ENCODE results near the gene SULT1A1. TPM values are rescaled to one million over a fixed set of nuclear protein-coding genes. Genes with fewer than 3 reads are reported as not detected.
A peak's percentile ranks its signal among the peaks of the same experiment; 100 is the strongest.
"Not testable (repeated sequence)": the region's sequence is repeated elsewhere in the genome, so short reads cannot be mapped to it uniquely, and the experiment has no call there.

SULT1A1 gene
- total and polyA plus RNA-seq, 4 experiments from 2014 or later: 4.7 to 13.2 (median 9.4) TPM

DNA sequence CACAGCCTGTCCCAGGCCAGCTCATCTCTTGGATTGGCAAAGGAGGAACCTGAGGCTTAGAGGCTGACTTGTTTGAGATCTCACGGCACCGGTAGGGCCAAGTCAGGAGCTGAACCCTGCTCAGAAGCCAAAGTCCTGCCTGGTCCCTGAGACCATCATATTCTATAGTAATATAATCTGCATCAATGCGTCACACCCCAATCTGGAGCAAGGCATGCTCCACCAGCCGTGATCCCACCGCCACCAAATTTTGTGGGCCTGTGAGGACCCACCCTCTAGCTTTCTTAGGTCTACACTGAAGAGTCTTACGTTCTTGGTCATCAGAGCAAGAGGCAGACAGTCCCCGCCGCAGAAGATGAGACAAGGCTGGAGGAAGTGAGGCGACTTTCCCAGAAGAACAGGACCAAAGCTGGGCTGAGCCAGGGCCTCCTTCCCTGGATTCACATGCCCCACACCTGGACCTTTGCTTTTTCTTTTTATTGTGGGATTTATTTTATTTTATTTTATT, 2.7 kb downstream of the SULT1A1 start:
- H3K27ac Mint-ChIP-seq: peak overlapping the region in 2 of 7 donors; percentile 69 to 81
- H3K9me3 ChIP-seq (ENCODE audit: control insufficient read depth in 1 of 2, low read length in 2 of 2): no peaks in the 10 kb centered on the region
- no peak overlapping the region for H3K4me3 ChIP-seq (ENCODE audit: low read length in 2 of 2)
- intact Hi-C loops (cut with micrococcal nuclease): no loop called here
- H3K4me3 Mint-ChIP-seq: no peak overlapping the region
- H3K27ac ChIP-seq (ENCODE audit: low read depth, low read length): no peak overlapping the region
- H3K4me1 ChIP-seq (ENCODE audit: insufficient read depth, low read length): no peaks in the 10 kb centered on the region
- no peak for DNase-seq
- H3K36me3 ChIP-seq (ENCODE audit: insufficient read depth, low read length): no peaks in the 10 kb centered on the region
- no peaks in the 10 kb centered on the region for H3K9me3 Mint-ChIP-seq
- no peaks in the 10 kb centered on the region for H3K27me3 Mint-ChIP-seq
- no peaks in the 10 kb centered on the region for H3K36me3 Mint-ChIP-seq
- ChIA-PET POLR2A (ENCODE audit: partially characterized antibody) (no interaction called here), CTCF (ENCODE audit: partially characterized antibody) (interaction anchor here (1.0 kb wide), 1 partner anchor 10 kb away, joined by 3 read pairs; the partner anchor contains the start of gene SULT1A2)
- no peaks in the 10 kb centered on the region for H3K27me3 ChIP-seq (ENCODE audit: insufficient read depth, low read length)
- H3K4me1 Mint-ChIP-seq: peaks cover 2 to 11% (median 6%) of the 10 kb centered on the region in 4 donors

DNA sequence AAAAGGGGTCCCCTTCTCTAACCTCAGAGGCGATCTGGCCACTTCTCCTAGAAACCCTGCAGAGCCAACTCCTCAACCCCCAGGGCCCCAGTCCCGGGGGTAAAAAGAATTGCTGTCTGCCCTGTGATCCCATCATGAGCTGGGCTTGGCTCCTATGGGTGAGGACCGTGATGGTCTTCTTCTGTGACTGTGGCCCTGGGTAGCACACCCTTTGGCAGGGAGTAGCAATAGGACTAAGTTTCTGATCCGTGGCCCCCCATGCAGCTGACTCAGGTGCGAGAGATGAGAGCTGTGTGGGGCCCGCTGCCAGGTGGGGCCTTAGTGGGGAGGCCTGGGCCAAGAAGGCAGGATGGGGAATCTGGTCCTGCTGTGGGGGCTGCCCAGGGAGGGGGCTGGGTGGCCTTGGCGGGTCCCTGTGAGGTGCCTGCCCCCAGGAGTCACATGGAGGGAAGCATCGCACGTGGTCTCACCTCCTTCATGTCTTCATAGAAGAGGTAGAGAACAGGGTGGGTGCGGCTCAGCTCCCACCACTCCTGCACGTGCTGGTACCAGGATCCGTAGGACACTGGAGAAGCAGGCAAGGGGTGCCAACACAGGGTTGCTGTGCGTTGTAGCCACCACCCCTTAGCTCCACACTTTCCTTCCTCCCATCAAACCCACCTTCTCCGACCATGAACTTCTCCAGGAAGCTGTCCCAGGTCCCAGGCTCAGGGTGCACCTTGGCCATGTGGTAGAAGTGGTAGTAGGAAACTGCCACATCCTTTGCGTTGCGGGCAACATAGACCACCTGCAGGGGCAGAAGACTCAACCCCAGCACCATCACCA, 3.3 kb downstream of the SULT1A1 start:
- ChIA-PET CTCF (ENCODE audit: partially characterized antibody) (interaction anchor here (1.0 kb wide), 1 partner anchor 9 kb away, joined by 3 read pairs; the partner anchor contains the start of gene SULT1A2), POLR2A (ENCODE audit: partially characterized antibody) (no interaction called here)
- Mint-ChIP-seq H3K27me3 (no peaks in the 10 kb centered on the region), H3K9me3 (no peaks in the 10 kb centered on the region), H3K4me3 (peak overlapping the region in 1 of 8 donors; percentile 33), H3K36me3 (no peaks in the 10 kb centered on the region), H3K27ac (peak overlapping the region in 3 of 7 donors; percentile 18 to 69 (median 29)), H3K4me1 (peaks cover 2 to 11% (median 6%) of the 10 kb centered on the region in 4 donors)
- Histone ChIP-seq H3K36me3 (ENCODE audit: insufficient read depth, low read length) (no peaks in the 10 kb centered on the region), H3K4me1 (ENCODE audit: insufficient read depth, low read length) (no peaks in the 10 kb centered on the region), H3K27ac (ENCODE audit: low read depth, low read length) (no peak overlapping the region), H3K9me3 (ENCODE audit: control insufficient read depth in 1 of 2, low read length in 2 of 2) (no peaks in the 10 kb centered on the region), H3K27me3 (ENCODE audit: insufficient read depth, low read length) (no peaks in the 10 kb centered on the region), H3K4me3 (ENCODE audit: low read length in 2 of 2) (no peak overlapping the region)
- DNase-seq: no peak
- intact Hi-C loops (cut with micrococcal nuclease): no loop called here

- Histone ChIP-seq H3K9me3 (ENCODE audit: control insufficient read depth in 1 of 2, low read length in 2 of 2) (no peaks in the 10 kb centered on the region), H3K36me3 (ENCODE audit: insufficient read depth, low read length) (no peaks in the 10 kb centered on the region), H3K27me3 (ENCODE audit: insufficient read depth, low read length) (no peaks in the 10 kb centered on the region), H3K4me3 (ENCODE audit: low read length in 2 of 2) (no peak overlapping the region), H3K4me1 (ENCODE audit: insufficient read depth, low read length) (no peaks in the 10 kb centered on the region), H3K27ac (ENCODE audit: low read depth, low read length) (no peak overlapping the region)
- no peaks in the 10 kb centered on the region for H3K27me3 Mint-ChIP-seq
- no peaks in the 10 kb centered on the region for H3K36me3 Mint-ChIP-seq
- no peak overlapping the region for H3K4me3 Mint-ChIP-seq
- intact Hi-C loops (cut with micrococcal nuclease): no loop called here
- no peak overlapping the region for H3K27ac Mint-ChIP-seq
- POLR2A ChIA-PET (ENCODE audit: partially characterized antibody): no interaction called here
- no peak for DNase-seq
- CTCF ChIA-PET (ENCODE audit: partially characterized antibody): no interaction called here
- no peaks in the 10 kb centered on the region for H3K4me1 Mint-ChIP-seq
- H3K9me3 Mint-ChIP-seq: no peaks in the 10 kb centered on the region
Measured at GRCh38 chr16:28604186-28604565, 5.7 kb downstream of the SULT1A1 start.

GRCh38 chr16:28603381-28604185, 6.3 kb downstream of the SULT1A1 start:
- Histone ChIP-seq H3K4me1 (ENCODE audit: insufficient read depth, low read length) (no peaks in the 10 kb centered on the region), H3K9me3 (ENCODE audit: control insufficient read depth in 1 of 2, low read length in 2 of 2) (no peaks in the 10 kb centered on the region), H3K4me3 (ENCODE audit: low read length in 2 of 2) (no peak overlapping the region), H3K27me3 (ENCODE audit: insufficient read depth, low read length) (no peaks in the 10 kb centered on the region), H3K36me3 (ENCODE audit: insufficient read depth, low read length) (no peaks in the 10 kb centered on the region), H3K27ac (ENCODE audit: low read depth, low read length) (no peak overlapping the region)
- no peak for DNase-seq
- H3K9me3 Mint-ChIP-seq: no peaks in the 10 kb centered on the region
- H3K4me3 Mint-ChIP-seq: no peak overlapping the region
- POLR2A ChIA-PET (ENCODE audit: partially characterized antibody): interaction anchor here (0.5 to 0.8 kb wide), 2 partner anchors 20 to 21 kb away, joined by 3 to 5 read pairs; no protein-coding TSS in a partner anchor
- H3K27me3 Mint-ChIP-seq: no peaks in the 10 kb centered on the region
- CTCF ChIA-PET (ENCODE audit: partially characterized antibody): no interaction called here
- no peaks in the 10 kb centered on the region for H3K4me1 Mint-ChIP-seq
- H3K36me3 Mint-ChIP-seq: no peaks in the 10 kb centered on the region
- H3K27ac Mint-ChIP-seq: peak overlapping the region in 3 of 7 donors; percentile 41 to 47 (median 43)
- intact Hi-C loops (cut with micrococcal nuclease): no loop called here

- CTCF ChIA-PET (ENCODE audit: partially characterized antibody): no interaction called here
Measured at GRCh38 chr16:28602529-28602928, 7.3 kb downstream of the SULT1A1 start.

DNA sequence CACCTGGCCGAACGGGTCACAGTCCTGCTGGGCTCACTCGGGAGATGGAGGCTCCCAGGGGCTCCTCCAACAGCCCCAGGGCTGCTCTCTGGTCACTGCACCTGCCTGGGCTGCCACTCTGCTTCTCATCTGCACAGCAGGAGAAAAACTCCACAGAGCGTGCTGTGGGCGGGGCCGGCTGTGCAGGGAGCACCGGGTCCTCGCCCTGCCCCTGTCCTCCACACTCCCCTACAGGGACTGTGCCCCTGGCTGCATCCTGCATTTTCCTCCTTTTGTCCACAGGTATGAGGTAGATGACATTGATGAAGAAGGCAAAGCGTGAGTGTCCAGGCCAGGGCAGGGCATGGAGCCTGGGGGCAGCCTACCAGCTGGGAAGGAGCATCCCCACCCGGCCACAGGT, 7.8 kb downstream of the SULT1A1 start:
- H3K9me3 ChIP-seq (ENCODE audit: control insufficient read depth in 1 of 2, low read length in 2 of 2); POLR2A ChIA-PET (ENCODE audit: partially characterized antibody); H3K36me3 Mint-ChIP-seq; DNase-seq; H3K36me3 ChIP-seq (ENCODE audit: insufficient read depth, low read length); H3K4me3 ChIP-seq (ENCODE audit: low read length in 2 of 2); CTCF ChIA-PET (ENCODE audit: partially characterized antibody); H3K27ac Mint-ChIP-seq; H3K4me1 ChIP-seq (ENCODE audit: insufficient read depth, low read length); H3K27me3 Mint-ChIP-seq; intact Hi-C loops (cut with micrococcal nuclease); H3K9me3 Mint-ChIP-seq; H3K27me3 ChIP-seq (ENCODE audit: insufficient read depth, low read length); H3K27ac ChIP-seq (ENCODE audit: low read depth, low read length); H3K4me3 Mint-ChIP-seq; H3K4me1 Mint-ChIP-seq: not testable (repeated sequence)

More at GRCh38 chr16:28602529-28602928, 7.3 kb downstream of the SULT1A1 start:
- no peak for DNase-seq
- Histone ChIP-seq H3K27me3 (ENCODE audit: insufficient read depth, low read length) (no peaks in the 10 kb centered on the region), H3K9me3 (ENCODE audit: control insufficient read depth in 1 of 2, low read length in 2 of 2) (no peaks in the 10 kb centered on the region), H3K4me3 (ENCODE audit: low read length in 2 of 2) (no peak overlapping the region), H3K27ac (ENCODE audit: low read depth, low read length) (no peak overlapping the region), H3K36me3 (ENCODE audit: insufficient read depth, low read length) (no peaks in the 10 kb centered on the region), H3K4me1 (ENCODE audit: insufficient read depth, low read length) (no peaks in the 10 kb centered on the region)
- POLR2A ChIA-PET (ENCODE audit: partially characterized antibody): no interaction called here
- intact Hi-C loops (cut with micrococcal nuclease): no loop called here
- Mint-ChIP-seq H3K27me3 (no peaks in the 10 kb centered on the region), H3K9me3 (no peaks in the 10 kb centered on the region), H3K27ac (no peak overlapping the region), H3K4me1 (no peaks in the 10 kb centered on the region), H3K4me3 (no peak overlapping the region), H3K36me3 (no peaks in the 10 kb centered on the region)

DNA sequence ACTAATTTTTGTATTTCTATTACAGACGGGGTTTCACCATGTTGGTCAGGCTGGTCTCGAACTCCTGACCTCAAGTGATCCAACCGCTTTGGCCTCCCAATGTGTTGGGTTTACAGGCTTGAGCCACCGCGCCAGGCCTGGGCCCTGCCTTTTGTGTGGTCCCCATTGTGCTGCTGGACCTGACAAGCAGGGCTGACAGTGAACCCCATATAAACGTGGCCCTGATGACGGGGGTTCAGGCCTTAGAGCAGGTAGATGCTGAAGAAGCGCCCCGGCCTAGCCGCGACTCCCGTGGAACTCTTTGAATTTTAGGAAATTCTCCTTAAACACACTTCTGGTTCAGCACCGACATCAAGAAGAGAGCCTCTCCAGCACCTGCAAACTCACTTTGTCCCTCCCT, 8.3 kb downstream of the SULT1A1 start:
- H3K27me3 Mint-ChIP-seq; H3K4me1 Mint-ChIP-seq; H3K36me3 ChIP-seq (ENCODE audit: insufficient read depth, low read length); POLR2A ChIA-PET (ENCODE audit: partially characterized antibody); intact Hi-C loops (cut with micrococcal nuclease); H3K9me3 ChIP-seq (ENCODE audit: control insufficient read depth in 1 of 2, low read length in 2 of 2); DNase-seq; H3K4me3 Mint-ChIP-seq; H3K9me3 Mint-ChIP-seq; H3K27ac ChIP-seq (ENCODE audit: low read depth, low read length); CTCF ChIA-PET (ENCODE audit: partially characterized antibody); H3K4me3 ChIP-seq (ENCODE audit: low read length in 2 of 2); H3K27ac Mint-ChIP-seq; H3K36me3 Mint-ChIP-seq; H3K4me1 ChIP-seq (ENCODE audit: insufficient read depth, low read length); H3K27me3 ChIP-seq (ENCODE audit: insufficient read depth, low read length): not testable (repeated sequence)

Data from CD4-positive, alpha-beta memory T cell (primary cell).